GM21390 (cell line): Measurements from ENCODE around the gene KCNJ16.
A peak's percentile ranks its signal among the peaks of the same experiment; 100 is the strongest.

Experiments used
- ATAC-seq: cut with Tn5 transposase; IDR thresholded peaks from one replicate; pipeline ENCODE4 v1.9.1; 2021; ENCODE audit not compliant: unreplicated experiment

The KCNJ16 gene

DNA sequence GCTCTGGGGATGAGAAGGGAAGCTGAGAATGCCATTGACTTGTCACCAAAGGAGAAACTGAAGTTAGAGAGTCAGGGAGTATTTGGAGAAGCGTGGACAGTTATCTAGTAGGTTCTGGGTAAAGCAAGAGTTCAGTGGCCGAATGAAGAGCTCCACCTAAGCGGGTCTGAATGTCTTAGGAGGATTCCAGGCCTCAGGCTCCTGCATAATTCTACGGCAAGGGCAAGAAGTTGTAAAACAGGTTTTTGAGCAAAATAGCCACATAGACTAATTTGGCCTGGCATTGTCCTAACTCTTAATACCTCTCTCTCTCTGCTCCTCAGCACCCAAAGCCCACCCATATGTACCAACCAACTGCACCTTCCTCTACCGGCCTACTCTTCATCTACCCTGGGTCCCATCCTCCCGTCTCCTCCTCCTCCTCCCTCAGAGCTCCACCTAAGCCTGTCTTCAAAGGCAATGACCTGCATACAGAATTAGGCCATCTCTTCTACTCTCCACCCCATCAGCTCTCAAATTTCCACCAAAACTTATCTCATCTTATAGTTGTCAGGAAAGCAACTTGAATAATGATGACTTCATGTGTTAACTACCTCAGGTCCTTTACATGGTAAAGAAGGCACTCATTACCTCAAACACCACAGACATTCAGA, 52.3 kb downstream of the KCNJ16 start:
- ATAC-seq = no peak

DNA sequence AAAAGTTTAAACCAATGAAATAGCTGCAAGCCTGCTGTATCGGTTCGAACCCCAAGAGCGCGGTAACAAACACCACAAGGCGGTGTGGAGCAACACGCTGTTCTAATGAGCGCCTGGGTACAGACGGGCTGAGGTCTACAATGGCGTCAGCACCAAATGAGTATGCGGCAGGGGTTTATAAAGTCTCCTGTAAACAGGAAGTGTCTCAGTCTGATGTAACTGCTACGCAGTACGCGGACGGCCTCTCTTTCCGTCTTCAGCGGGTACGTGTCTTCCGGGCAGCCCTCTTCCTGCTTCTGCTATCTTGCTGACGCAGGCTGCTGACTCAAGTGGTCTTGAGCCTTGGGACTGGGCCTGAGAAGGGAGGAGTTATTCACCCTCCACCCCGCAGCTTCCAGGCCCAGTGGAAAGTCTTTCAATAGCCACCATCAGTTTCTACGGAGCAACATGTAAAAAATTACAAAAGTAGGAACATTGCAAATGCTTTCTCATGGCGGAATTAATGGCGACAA, 53.8 kb downstream of the KCNJ16 start:
- no peak for ATAC-seq

DNA sequence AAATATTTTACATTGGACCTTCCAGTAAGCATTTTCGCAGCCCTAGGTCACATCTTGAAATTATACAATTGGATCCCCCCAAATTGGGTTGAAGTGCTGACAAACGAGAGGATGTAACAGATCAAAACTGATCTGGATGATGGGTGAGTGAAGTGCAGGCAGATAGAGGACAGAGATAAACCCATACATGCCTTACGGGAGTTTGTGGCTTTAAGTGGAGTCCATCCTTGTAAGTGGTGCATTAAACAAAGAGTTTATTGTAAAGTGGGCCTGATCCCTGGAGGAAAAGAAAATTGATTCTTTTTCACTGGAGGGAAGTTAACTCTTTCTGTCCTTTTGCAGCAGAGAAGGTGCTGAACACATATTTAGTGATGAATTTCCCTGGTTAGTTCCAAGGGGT, 55.3 kb downstream of the KCNJ16 start:
- no peak for ATAC-seq

DNA sequence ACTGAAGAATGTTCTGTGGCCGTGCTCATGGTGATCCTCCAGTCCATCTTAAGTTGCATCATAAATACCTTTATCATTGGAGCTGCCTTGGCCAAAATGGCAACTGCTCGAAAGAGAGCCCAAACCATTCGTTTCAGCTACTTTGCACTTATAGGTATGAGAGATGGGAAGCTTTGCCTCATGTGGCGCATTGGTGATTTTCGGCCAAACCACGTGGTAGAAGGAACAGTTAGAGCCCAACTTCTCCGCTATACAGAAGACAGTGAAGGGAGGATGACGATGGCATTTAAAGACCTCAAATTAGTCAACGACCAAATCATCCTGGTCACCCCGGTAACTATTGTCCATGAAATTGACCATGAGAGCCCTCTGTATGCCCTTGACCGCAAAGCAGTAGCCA, 57.5 kb downstream of the KCNJ16 start:
- ATAC-seq = no peak

DNA sequence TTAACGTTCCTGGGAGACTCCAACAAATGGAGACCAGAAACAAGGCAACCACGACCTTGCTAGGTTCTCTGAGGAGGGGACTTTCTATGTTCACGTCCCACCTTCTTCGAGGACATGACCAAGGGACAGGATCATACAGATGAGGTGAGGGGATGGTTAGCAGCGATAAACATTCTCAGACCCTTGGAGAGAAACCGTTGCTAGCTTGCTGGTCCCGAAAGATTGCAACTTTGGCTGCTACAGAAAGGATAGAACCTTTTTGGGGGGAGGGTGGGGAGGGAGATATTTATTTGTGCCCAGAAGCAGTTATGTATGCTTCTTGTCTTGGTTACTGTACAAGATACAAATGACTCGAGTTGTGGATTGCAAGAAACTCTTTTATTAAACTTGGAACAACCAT, 59.0 kb downstream of the KCNJ16 start:
- ATAC-seq = no peak

DNA sequence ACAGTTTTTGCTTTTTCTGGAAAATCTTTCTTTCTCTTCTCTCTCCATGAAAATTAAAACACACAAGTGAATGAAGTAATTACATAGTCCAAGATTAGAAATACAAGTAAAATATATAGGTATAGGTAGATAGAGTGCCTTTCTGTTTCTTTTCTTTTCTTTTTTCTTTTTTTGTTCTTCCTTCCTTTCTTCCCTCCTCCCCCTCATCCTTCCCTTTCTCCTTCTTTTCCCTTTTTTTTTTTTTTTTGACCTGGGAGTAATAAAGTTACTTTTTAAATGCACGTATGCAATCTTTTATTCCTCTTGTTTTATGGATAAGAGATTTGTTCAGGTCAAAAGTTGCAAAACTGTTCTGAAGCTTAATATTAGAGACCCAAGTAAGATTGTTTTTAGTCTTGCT, 59.8 kb downstream of the KCNJ16 start:
- ATAC-seq = no peak

DNA sequence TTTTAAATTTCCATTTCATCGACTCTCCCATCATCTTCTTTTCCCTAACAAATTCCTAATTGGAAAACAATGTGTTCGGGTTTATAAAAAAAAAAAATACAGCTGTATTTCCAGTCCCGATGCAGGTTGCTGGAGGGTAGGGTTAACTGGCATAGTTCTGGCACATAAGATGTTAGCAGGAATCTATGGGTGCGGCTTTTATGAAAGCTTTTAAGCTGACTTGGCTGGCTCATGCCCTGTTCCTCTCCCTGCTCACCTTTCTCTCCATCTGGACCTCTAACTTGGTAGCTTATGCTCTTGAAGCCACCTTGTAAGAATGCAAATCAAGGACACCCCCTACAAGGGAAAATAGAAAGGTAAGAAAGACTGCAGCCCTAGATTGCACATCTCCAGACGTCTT, 61.1 kb downstream of the KCNJ16 start:
- no peak for ATAC-seq

DNA sequence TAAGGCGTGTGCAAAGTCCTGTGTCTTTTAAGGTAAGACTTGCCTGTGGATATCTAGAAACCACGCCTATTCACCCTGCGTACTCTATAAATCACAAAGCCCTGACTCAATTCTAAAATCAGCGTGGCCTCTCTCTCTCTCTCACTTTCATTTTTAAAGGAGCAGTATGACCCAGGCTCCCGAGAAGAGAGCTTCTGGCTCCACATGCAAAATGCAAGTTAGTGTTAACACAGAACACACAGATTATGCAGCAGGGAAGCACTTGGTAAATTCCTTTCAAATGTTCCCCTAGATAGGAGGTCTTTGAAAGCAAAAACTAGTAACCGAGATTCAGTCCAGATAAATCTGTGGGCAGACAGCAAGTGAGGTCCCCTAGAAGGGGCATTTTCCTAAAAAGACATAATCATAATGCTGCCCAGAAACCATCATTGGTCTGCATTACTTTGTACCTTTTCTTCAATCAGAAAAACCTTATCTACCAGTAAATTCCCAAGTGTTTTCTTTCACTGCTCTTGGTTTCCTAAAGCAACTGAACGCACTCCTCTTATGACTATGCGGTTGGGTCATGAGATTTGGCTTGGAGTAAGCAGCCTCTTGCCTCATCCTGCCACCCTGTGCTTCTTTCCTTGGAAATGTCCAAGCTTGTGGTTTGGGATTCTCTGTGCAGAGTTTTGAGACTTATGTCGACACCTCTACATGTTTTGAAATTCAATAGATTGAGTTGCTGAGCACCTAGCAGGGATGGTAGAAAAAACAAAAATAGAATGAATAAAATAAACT, 62.6 kb downstream of the KCNJ16 start:
- ATAC-seq = peak; percentile 100

DNA sequence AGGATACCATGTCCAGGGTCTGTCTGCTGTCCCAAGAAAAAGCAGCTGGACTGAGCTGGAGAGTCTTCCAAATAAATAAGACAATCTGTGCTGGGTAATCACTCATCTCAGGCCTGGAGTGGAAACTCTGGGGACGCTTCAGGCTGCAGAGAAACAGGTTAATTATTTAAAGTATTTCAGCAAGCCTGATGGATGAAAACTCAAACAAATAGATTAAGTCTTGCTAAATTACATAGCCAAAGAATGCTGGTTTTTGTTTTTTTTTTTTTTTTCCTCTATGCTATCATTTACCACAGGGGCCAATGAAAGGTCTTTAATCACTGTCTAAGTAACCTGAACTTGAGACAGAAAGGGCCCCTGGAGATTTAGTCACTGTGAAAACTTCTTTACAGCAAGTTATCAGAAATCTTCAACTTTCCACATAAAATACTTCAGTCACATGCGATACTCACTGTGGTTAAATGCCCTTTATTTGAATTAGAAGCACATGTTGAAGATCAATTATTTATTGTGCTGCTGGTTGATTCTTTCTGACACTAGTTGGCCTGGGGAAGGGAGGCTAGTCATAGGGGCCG, 63.4 kb downstream of the KCNJ16 start:
- ATAC-seq = no peak

DNA sequence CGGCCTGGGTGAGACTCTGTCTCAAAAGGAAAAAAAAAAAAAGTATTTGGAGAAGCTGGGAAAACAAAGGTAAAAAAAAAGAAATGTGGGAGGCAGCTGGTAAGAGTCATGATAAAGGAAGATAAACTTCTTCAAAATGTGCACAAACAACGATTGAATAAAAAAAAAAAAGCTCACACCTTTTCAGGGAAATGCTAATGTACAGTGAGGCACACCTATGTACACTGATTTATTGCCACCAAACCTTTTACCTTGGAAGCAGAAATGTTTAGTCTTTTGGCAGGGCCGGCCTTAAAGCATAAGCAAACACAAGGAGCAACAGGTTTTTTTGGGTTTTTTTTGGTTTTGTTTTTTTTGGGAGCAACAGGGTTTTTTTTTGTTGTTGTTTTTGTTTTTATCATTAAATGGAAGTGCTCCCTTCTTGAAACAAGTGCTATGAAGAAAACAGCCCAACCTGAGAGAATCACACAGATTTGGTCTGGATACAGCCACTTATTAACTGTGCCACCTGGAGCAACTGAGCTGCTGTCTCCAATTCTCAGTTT, 64.5 kb downstream of the KCNJ16 start:
- no peak for ATAC-seq

DNA sequence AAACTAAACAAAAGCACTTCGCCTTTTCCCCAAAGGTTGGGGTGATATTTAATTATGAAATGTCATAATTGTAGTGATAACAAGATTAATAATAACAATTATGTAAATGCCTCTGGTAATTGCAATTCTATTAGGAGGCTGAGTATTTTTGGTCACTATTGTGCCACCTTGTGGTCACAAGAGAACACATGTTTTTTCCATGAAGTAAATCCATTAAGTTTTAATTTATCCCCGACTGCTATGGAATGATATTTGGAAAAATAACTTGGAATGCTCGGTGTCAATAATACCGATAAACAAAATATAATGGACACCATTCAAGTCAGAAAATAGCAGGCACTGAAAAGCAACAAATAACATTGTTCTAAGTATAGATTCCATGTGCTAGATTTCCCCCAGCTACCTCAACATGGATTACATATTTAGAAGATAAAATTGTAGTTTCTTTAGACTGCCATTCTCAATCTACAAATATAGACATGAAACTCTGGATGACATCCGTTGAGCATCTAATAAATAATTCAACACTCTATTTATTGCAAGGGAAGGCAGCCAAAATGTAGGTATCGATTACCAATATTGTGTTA, 69.3 kb downstream of the KCNJ16 start:
- no peak for ATAC-seq

DNA sequence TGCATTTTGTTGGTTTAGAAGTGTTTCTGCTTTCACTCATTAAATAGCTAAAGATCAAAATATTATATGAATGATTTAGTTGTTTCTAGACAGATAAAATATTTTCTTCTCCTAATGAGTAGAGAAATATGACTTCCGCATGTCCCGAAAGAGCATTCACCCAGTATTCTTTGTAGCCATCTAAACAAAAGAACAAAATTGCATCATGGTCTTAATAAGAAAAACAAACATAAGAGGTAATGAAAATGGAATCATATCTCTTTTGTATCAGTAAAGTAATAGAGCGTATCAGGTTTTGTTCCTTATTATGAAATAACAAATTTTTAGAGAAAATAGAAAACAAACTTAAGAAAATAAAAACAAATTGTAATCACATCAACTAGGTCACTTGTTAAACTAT, 78.2 kb downstream of the KCNJ16 start:
- ATAC-seq = no peak

DNA sequence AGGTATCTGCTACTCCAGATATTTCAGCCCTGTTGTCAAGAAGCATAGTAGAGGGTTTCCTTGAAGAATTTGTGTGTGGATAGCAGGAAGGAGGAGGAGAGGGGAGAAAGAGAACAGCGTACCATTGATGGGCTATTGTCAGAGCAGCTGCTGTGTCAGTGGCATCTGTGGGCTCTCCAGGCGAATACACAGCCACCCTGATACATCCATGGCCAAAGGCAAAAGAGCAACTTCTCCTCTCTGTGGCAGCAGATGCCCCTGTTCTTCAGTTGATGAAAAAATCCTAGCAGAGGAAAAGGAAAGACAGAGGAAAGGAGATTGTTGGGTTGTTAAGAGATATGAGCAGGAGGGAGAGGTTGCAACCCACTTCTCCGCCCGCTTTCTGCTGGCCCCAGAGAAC, 82.1 kb downstream of the KCNJ16 start:
- no peak for ATAC-seq

DNA sequence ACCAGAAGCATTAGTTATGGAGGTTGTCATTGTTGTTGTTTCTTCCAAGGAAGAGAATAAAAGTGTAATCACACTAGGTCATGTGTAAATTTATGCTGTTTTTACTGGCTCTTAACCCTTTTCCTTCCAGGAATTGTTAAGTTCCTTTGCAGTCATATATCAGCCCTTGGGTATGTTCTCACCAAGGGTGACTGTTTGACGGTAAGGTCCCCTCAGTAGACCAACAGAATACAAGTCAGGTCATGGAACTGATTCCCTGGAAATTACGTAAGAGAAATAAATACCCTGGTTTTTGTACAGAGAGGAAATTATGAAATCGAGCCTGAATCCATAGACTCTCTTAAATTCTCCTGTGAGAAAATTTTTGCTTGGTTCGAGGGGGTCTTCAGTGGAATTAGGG, 83.2 kb downstream of the KCNJ16 start:
- ATAC-seq = no peak

DNA sequence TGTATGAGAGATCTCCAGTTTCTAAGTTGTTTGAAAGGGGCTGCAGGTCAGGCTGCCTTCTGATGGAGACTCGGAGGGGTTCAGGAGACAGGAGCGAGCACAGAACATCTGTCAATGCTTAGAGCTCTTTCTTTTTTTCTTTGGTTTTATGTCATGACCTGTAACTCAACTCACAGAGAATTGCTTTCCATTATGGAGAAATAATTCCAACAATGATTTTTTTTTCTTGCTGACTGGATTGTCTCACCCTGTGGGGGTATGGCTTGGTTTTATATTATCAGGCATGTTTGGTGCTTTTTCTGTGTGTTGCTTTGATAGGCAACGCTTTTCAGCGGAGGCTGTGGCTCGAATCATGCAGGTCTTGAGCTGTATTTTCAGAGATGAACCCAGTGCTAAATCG, 83.6 kb downstream of the KCNJ16 start:
- no peak for ATAC-seq

DNA sequence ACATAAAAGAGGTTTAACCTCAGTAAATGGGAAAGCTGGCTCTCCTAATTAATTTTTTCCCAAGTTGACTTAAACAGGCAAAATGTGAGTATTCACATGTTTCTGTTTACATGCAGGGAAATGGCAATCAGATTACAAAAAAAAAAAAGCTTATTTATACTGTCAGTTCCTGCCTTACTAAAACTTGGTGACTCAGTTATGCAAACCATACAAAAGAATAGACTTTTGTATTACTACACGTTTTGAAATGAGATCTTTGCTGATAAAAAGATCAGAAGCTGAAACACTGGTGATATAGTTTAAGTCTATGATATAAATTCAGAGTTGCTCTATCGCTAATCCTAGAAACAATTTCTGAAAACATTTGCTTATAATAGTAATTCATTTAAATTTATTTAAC, 85.0 kb downstream of the KCNJ16 start:
- no peak for ATAC-seq

DNA sequence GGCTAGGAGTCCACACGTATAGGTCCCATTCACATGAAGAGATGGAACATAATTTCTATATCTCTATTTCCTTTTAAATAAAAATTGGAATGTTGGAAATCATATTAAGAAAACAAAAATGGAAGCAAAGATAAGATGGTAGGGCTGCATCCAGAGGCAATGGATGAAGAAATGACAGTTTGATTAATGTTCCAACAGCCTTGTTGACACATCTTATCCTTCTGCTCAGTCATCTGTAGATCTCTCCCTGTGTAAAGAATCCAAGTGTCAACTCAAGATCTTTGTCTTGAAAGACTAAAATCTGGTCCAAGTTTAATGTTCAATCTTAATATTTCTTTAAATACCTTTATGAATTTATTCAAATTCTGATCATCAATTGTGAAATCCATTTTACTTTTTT, 86.5 kb downstream of the KCNJ16 start:
- no peak for ATAC-seq

DNA sequence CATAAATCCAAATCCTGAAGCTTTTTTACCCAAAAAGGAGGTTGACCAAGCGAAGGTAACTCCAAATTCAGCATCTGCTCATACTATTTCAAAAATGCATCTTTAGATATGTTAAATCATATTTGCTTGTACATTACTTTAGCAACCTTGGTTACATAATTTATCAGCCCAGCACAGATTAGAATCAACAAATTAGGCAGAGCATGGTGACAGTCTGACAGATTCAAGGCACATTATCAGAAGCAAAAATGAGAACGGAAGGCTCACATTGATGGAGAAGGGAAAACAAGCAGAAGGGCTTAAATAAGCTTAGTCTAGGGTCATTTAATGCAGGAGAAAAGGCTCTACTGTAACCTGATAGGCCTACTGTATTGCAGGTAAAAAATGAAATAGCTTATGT, 90.4 kb downstream of the KCNJ16 start:
- no peak for ATAC-seq

DNA sequence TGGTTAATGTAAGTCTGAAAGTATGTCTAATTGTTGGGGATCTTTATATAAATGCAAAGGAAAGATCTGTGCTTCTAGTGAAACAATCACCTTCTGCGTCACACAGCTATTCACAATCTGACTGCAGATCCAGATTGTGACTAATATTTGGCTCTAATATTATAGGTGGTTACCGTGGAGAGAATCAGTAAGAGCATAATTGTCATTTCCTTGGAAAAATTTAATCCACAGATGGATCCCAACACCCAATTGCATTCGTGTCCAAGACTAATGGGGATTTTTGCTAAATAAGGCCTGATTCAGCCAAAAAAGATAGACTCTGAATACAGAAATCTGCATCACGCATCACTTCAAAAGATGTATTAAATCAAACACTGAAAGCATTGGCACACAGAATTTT, 91.6 kb downstream of the KCNJ16 start:
- ATAC-seq = no peak

DNA sequence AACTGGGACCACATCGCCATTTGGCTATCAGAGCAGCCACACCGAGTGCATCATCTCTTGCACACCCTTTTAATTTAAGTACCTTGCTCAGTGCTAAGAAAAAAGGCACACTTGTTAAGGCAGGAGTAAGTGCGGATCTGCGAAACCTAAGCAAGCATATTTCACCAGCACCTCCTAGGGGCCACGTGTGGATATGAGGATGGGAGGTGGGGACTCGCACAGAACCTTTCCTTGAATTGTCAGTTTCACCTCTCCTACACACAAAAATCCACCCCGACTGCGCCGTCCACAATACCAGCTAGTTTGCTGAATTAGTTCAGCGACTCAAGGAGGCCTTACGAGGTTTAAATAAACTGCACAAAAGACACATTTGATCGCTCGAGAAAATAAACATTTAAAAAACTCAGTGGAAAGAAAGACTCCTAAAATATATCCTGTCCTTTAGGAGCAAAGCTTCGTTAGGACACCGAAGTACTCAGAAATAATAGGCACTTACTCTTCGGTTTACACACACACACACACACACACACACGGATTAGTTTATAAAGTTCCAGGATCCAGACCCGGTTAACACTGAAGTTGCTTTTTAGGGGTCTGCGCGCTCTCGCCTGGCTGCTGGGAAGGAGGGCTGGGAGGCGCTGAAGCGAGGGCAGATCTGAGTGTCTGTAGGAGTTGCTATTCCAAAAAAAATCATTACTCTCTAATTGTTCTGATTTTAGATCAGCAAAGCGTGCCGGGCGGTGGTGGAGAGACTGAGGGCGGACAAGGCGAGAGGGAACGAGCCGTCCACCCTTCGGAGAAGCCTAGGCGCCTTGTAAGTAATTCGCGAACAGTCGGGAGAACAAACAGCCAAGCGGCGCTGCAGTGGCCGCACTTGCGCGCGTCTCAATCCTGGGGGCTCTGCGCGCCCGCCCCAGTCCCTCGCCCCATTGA, 93.3 kb downstream of the KCNJ16 start:
- ATAC-seq = peak; percentile 6
